Measurements from ENCODE around the gene PLEK2. TPM values are rescaled to one million over a fixed set of nuclear protein-coding genes. Genes with fewer than 3 reads are reported as not detected.

Gene PLEK2
- 1 to 10 TPM in 2 of 9 donors, under 1 TPM in 3, not detected in 4; 0.30 to 2.6 (median 0.90) TPM for total RNA-seq
- under 1 TPM; 0.76 to 0.87 TPM for polyA plus RNA-seq
- long read RNA-seq, donor 1, result 0 reads
- long read RNA-seq, donor 2, result 0 reads
- long read RNA-seq, donor 3, result 0 reads

DNA sequence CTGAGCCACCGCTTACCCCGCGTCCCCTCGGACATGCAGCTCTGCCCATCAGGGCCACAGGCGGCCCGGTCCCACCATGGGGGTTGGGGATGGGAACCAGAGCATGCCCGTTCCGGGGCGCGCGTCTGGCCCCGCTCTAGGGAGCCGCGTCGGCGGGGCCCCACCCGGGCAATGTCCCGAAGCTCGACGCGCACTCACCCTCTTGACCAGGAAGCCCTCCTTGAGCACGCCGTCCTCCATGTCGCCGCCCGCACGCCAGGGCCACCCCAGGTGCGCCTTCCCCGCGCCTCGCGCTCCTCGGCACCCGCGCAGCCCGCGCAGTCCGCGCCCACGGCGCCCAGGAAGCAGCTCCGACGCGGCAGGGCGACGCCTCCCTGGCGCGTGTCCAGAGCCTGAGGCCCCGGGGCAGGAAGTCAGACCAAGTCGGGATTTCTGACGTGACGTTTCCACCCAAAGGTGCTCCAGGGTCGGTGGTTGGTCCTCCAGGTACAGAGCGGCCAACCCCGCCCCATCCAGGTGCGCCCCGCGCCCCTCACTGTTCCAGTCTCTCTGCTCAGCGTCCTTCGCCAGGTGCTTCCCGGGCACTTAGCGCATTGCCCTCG lies at the start of gene PLEK2:
TSS of gene PLEK2 (minus strand) at position 346 of the 602 bp plus-strand sequence. CDS start at position 240, 106 bp downstream.
- DNase-seq (peak in 4 of 5 donors; percentile 14 to 72 (median 30)), ATAC-seq (peak in 2 of 4 donors; percentile 32 to 41)
- no peak within 1 kb of the TSS for H3K27ac ChIP-seq
- peak within 1 kb of the TSS; percentile 16 to 54 (median 42) for H3K4me3 ChIP-seq
- H3K4me1 ChIP-seq, result peaks cover 0 to 17% (median 6%) of the 10 kb centered on the region in 12 donors
- no peak for TF ChIP-seq CTCF (IDR thresholded peaks at IDR 0.05)
- no peak for TF ChIP-seq POLR2A (IDR thresholded peaks at IDR 0.05)
- intact Hi-C loops (cut with DNase I), result no loop called here
- H3K36me3 ChIP-seq, result no peaks in the 10 kb centered on the region
- WGBS, 4 donors, result 4 to 10% (median 5%) methylated on average over 21 to 63 of the region's 63 CpGs
- peaks cover 5 to 25% (median 13%) of the 10 kb centered on the region in 9 donors for H3K27me3 ChIP-seq
- H3K9me3 ChIP-seq, result no peaks in the 10 kb centered on the region

DNA sequence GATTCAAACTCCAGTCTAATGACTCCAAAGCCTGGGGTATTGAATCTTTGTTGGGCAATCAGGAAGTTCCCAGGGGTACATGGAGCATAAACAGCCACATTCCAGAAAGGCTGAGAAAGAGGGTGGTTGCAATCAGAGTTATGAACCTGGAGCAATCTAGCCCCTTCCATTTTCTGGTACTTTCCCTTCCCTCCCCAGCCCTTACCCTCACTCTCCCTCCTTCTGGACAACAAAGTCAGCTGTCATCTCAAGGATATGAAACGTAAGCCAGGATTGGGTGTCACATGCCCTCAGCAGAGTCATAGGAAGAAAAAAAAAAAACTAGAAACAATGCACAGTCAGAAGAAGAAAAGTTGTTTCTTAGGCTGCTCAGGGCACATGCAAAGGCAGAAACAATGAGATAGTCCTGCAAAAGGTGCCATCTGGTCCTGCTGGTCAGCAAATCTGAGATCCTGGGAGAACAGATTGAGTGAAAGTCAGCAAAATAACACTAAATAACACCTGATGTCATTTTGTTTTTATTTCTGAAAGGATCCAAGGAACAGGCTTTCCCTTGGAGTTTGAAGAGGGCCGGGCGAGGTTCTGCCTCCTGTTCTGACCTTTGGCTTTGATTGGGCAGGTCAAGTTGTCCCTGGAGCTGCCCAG lies 49.5 kb upstream of the PLEK2 start:
- TF ChIP-seq CTCF (IDR thresholded peaks at IDR 0.05) (no peak), POLR2A (IDR thresholded peaks at IDR 0.05) (no peak)
- H3K27me3 ChIP-seq, result no peaks in the 10 kb centered on the region
- no peak overlapping the region for H3K27ac ChIP-seq
- H3K4me1 ChIP-seq, result peaks cover 0 to 26% (median 0%) of the 10 kb centered on the region in 12 donors
- H3K4me3 ChIP-seq, result no peak overlapping the region
- H3K9me3 ChIP-seq, result peaks cover 0 to 3% (median 0%) of the 10 kb centered on the region in 12 donors
- peak in 1 of 4 donors; percentile 16 for ATAC-seq
- intact Hi-C loops (cut with DNase I), result no loop called here
- WGBS, 4 donors, result 56 to 60% (median 58%) methylated on average over 3 of the region's 3 CpGs
- no peak for DNase-seq
- no peaks in the 10 kb centered on the region for H3K36me3 ChIP-seq

DNA sequence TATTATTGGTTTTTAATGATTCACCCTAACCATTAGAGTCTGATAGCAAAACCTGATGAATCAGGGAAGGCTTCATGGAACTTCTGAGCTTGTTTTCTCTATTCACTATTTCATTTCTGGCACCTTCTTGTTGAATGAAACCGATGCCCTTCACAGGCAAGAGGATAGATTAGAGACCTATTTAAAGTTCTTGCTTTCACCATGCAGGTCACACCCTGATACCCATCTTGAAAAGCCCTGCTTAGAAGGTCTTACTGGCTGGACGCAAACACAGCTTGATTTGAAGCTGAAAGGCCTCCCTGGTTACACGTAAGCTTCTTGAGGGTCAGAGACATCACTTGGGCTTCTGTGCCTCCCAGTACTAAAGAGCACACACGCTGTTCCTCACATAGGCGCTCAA lies 47.4 kb upstream of the PLEK2 start:
- Histone ChIP-seq H3K9me3 (peaks cover 0 to 3% (median 0%) of the 10 kb centered on the region in 12 donors), H3K4me1 (peaks cover 0 to 26% (median 0%) of the 10 kb centered on the region in 12 donors), H3K27me3 (no peaks in the 10 kb centered on the region), H3K36me3 (no peaks in the 10 kb centered on the region), H3K27ac (peak overlapping the region in 1 of 12 donors; percentile 19), H3K4me3 (no peak overlapping the region)
- WGBS, 4 donors, result 55 to 67% (median 64%) methylated on average over 5 of the region's 5 CpGs
- DNase-seq, result no peak
- TF ChIP-seq POLR2A (IDR thresholded peaks at IDR 0.05) (no peak), CTCF (IDR thresholded peaks at IDR 0.05) (no peak)
- intact Hi-C loops (cut with DNase I), result no loop called here
- ATAC-seq, result peak in 3 of 4 donors; percentile 33 to 42 (median 36)

DNA sequence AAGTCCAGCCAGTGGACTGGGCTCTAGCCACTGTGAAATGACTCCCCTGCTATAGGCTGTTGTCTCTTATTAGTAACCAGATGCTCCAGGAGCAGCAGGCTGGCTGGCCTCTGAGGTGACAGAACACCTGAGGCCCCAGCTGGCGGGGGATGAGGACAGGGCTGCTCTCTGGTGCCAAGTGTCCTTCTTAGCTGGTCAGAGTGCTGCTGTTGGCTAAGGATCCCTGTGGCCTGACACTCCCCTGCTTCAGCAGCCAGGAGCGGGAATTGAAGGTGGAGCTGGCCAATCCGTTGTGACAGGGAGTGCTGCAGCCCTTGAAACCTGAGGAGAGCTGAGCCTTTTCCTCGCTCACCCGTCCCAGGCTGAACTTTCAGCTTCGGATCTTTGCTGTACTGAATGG lies 45.8 kb upstream of the PLEK2 start:
- DNase-seq (peak in 2 of 5 donors; percentile 19 to 62), ATAC-seq (peak in 3 of 4 donors; percentile 66 to 90 (median 75))
- 8 to 17% (median 14%) methylated on average over 6 of the region's 6 CpGs; no CpG with 5 or more reads in 1 of the 4 donors for WGBS, 4 donors
- intact Hi-C loops (cut with DNase I), result no loop called here
- peak overlapping the region in 3 of 12 donors; percentile 14 to 38 (median 21) for H3K27ac ChIP-seq
- no peaks in the 10 kb centered on the region for H3K27me3 ChIP-seq
- no peaks in the 10 kb centered on the region for H3K36me3 ChIP-seq
- H3K4me3 ChIP-seq, result no peak overlapping the region
- H3K9me3 ChIP-seq, result peaks cover 0 to 3% (median 0%) of the 10 kb centered on the region in 12 donors
- peaks cover 0 to 34% (median 0%) of the 10 kb centered on the region in 12 donors for H3K4me1 ChIP-seq
- TF ChIP-seq POLR2A (IDR thresholded peaks at IDR 0.05), result no peak
- no peak for TF ChIP-seq CTCF (IDR thresholded peaks at IDR 0.05)
